Measurements from ENCODE around the gene PPP2R1A. TPM values are rescaled to one million over a fixed set of nuclear protein-coding genes. Genes with fewer than 3 reads are reported as not detected.

PPP2R1A gene
- total RNA-seq, 1 experiment from 2014 or later, result 266 TPM

DNA sequence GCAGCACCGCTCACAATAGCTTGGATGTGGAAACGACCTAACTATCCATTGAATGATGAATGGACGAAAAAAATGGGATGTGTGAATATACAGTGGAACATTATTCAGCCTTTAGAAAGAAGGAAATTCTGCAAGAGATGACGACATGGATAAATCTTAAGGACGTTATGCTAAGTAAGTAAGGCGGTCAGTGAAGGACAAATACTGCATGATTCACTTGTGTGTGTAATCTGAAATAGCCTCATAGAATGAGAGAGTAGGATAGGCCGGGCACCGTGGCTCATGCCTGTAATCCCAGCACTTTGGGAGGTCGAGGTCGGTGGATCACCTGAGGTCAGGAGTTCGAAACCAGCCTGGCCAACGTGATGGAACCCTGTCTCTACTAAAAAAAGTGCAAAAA is 54.2 kb downstream of the PPP2R1A start:
- RAD21 ChIA-PET (ENCODE audit: low non-redundant PET in 1 of 2, low total read pairs in 2 of 2, uncharacterized antibody in 2 of 2, unreplicated experiment in 2 of 2), result no interaction called here
- CTCF ChIA-PET, result no interaction called here
- Histone ChIP-seq H3K9me3 (ENCODE audit: control insufficient read depth in 1 of 2, insufficient read depth in 1 of 2, low read depth in 1 of 2, low read length in 2 of 2) (peaks cover 0 to 6% of the 10 kb centered on the region in 2 experiments; a peak in 1 of 4 replicates), H2AFZ (ENCODE audit: low read depth, low read length, poor library complexity, severe bottlenecking) (no peak overlapping the region), H3K4me1 (ENCODE audit: control insufficient read depth in 1 of 2, insufficient read depth in 2 of 2, low read length in 2 of 2) (no peaks in the 10 kb centered on the region), H3K4me2 (ENCODE audit: low read length) (no peak overlapping the region), H3K27me3 (ENCODE audit: insufficient read depth, low read length) (no peaks in the 10 kb centered on the region), H3K27ac (ENCODE audit: low read depth, low read length) (no peak overlapping the region), H3K36me3 (ENCODE audit: control insufficient read depth in 1 of 2, insufficient read depth in 2 of 2, low read length in 2 of 2) (no peaks in the 10 kb centered on the region), H3K79me2 (ENCODE audit: insufficient read depth, low read length) (no peaks in the 10 kb centered on the region), H3K9ac (ENCODE audit: low read length) (no peak overlapping the region), H3K9me2 (ENCODE audit: insufficient read depth) (no peaks in the 10 kb centered on the region), H4K20me1 (ENCODE audit: insufficient read depth) (no peaks in the 10 kb centered on the region), H3K4me3 (replicated peaks in 1 of 2; ENCODE audit: low read depth in 1 of 2, low read length in 2 of 2) (no peak overlapping the region)
- TF ChIP-seq, protein P1, sequence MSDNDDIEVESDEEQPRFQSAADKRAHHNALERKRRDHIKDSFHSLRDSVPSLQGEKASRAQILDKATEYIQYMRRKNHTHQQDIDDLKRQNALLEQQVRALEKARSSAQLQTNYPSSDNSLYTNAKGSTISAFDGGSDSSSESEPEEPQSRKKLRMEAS (IDR thresholded peaks at IDR 0.05), result no peak
- TF ChIP-seq, protein P2, sequence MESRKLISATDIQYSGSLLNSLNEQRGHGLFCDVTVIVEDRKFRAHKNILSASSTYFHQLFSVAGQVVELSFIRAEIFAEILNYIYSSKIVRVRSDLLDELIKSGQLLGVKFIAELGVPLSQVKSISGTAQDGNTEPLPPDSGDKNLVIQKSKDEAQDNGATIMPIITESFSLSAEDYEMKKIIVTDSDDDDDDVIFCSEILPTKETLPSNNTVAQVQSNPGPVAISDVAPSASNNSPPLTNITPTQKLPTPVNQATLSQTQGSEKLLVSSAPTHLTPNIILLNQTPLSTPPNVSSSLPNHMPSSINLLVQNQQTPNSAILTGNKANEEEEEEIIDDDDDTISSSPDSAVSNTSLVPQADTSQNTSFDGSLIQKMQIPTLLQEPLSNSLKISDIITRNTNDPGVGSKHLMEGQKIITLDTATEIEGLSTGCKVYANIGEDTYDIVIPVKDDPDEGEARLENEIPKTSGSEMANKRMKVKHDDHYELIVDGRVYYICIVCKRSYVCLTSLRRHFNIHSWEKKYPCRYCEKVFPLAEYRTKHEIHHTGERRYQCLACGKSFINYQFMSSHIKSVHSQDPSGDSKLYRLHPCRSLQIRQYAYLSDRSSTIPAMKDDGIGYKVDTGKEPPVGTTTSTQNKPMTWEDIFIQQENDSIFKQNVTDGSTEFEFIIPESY (IDR thresholded peaks at IDR 0.05; ENCODE audit: extremely low read depth, insufficient replicate concordance, low read length), result no peak
- no peak for TF ChIP-seq SP1 (IDR thresholded peaks at IDR 0.05; ENCODE audit: low read depth)
- TF ChIP-seq ELF1 (IDR thresholded peaks at IDR 0.05; ENCODE audit: borderline replicate concordance, low read depth), result no peak
- no peak for ATAC-seq
- intact Hi-C loops (cut with micrococcal nuclease), result loop anchor here (10.0 kb wide), 1 partner anchor 221 kb away; no protein-coding TSS in a partner anchor
- no TSS peak for BruUV-seq (replicated peaks)
- POLR2A ChIA-PET, result no interaction called here
- no peak for DNase-seq (ENCODE audit: low read depth, low spot score)

DNA sequence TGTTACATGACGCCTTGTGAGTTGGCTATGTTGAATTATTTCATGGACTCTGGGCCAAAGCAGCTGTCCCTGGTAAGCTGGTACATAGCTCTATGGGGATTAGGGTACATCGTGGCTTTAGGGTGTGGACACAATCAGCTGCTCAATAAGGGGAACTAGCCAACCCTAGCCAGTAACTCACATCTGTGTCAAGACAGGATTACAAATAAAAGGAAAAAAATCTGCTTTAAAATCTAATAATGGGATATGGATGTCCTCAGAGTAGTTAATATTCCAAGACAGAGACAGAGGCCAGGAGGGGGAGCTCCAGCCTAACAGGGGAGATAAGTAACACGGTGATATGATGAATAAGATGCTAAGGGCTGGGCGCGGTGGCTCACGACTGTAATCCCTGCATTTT is 58.4 kb downstream of the PPP2R1A start:
- POLR2A ChIA-PET, result no interaction called here
- TF ChIP-seq, protein P2 (IDR thresholded peaks at IDR 0.05; ENCODE audit: extremely low read depth, insufficient replicate concordance, low read length), result no peak
- TF ChIP-seq JUND (IDR thresholded peaks at IDR 0.05), result no peak
- no peak for TF ChIP-seq YY1 (IDR thresholded peaks at IDR 0.05; ENCODE audit: extremely low read depth, insufficient replicate concordance, low read depth, low read length)
- no peak for TF ChIP-seq POLR2A (IDR thresholded peaks at IDR 0.05; ENCODE audit: borderline replicate concordance, extremely low read depth, insufficient read depth, insufficient read length)
- no peak for TF ChIP-seq ZFX (IDR thresholded peaks at IDR 0.05)
- TF ChIP-seq RAD21 (IDR thresholded peaks at IDR 0.05; ENCODE audit: low read depth), result peak; percentile 64
- no peak for TF ChIP-seq POLR2AphosphoS5 (IDR thresholded peaks at IDR 0.05; ENCODE audit: low read depth, low read length)
- TF ChIP-seq, protein P3, sequence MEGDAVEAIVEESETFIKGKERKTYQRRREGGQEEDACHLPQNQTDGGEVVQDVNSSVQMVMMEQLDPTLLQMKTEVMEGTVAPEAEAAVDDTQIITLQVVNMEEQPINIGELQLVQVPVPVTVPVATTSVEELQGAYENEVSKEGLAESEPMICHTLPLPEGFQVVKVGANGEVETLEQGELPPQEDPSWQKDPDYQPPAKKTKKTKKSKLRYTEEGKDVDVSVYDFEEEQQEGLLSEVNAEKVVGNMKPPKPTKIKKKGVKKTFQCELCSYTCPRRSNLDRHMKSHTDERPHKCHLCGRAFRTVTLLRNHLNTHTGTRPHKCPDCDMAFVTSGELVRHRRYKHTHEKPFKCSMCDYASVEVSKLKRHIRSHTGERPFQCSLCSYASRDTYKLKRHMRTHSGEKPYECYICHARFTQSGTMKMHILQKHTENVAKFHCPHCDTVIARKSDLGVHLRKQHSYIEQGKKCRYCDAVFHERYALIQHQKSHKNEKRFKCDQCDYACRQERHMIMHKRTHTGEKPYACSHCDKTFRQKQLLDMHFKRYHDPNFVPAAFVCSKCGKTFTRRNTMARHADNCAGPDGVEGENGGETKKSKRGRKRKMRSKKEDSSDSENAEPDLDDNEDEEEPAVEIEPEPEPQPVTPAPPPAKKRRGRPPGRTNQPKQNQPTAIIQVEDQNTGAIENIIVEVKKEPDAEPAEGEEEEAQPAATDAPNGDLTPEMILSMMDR (IDR thresholded peaks at IDR 0.05 in 2 of 3, conservative IDR thresholded peaks at IDR 0.05 in 1 of 3; ENCODE audit: borderline replicate concordance in 1 of 3, insufficient read depth in 1 of 3, low read depth in 2 of 3, low read length in 2 of 3), result peak; percentile 29 to 35 (median 30); a peak in 4 of 6 replicates

More for the DNA sequence above, 58.4 kb downstream of the PPP2R1A start:
- Histone ChIP-seq H3K4me1 (ENCODE audit: control insufficient read depth in 1 of 2, insufficient read depth in 2 of 2, low read length in 2 of 2) (no peaks in the 10 kb centered on the region), H3K4me3 (replicated peaks in 1 of 2; ENCODE audit: low read depth in 1 of 2, low read length in 2 of 2) (no peak overlapping the region), H2AFZ (ENCODE audit: low read depth, low read length, poor library complexity, severe bottlenecking) (no peak overlapping the region), H3K9me3 (ENCODE audit: control insufficient read depth in 1 of 2, insufficient read depth in 1 of 2, low read depth in 1 of 2, low read length in 2 of 2) (peaks cover 0 to 10% of the 10 kb centered on the region in 2 experiments; a peak in 1 of 4 replicates), H4K20me1 (ENCODE audit: insufficient read depth) (no peaks in the 10 kb centered on the region), H3K9ac (ENCODE audit: low read length) (no peak overlapping the region), H3K79me2 (ENCODE audit: insufficient read depth, low read length) (no peaks in the 10 kb centered on the region), H3K27ac (ENCODE audit: low read depth, low read length) (no peak overlapping the region), H3K36me3 (ENCODE audit: control insufficient read depth in 1 of 2, insufficient read depth in 2 of 2, low read length in 2 of 2) (no peaks in the 10 kb centered on the region), H3K9me2 (ENCODE audit: insufficient read depth) (no peaks in the 10 kb centered on the region), H3K27me3 (ENCODE audit: insufficient read depth, low read length) (no peaks in the 10 kb centered on the region), H3K4me2 (ENCODE audit: low read length) (no peak overlapping the region)
- intact Hi-C loops (cut with micrococcal nuclease), result loop anchor here (10.0 kb wide), 1 partner anchor 217 kb away; no protein-coding TSS in a partner anchor
- ChIA-PET RAD21 (ENCODE audit: low non-redundant PET in 1 of 2, low total read pairs in 2 of 2, uncharacterized antibody in 2 of 2, unreplicated experiment in 2 of 2) (interaction anchor here in 1 of 2 experiments (0.6 kb wide), 1 partner anchor 745 kb away, joined by 4 read pairs; no protein-coding TSS in a partner anchor), CTCF (no interaction called here)
- peak; percentile 16 for DNase-seq (ENCODE audit: low read depth, low spot score)
- no TSS peak for BruUV-seq (replicated peaks)
- ATAC-seq, result peak; percentile 62; the same call in 1 of the 2 replicates
